Spleen (tissue), 7 donors: ENCODE results near the gene TBL1X.

Experiments used
- CTCF ChIP-seq, 11 experiments: fragments of 200-600 bp in 7 of 11; fragments of 450-650 bp in 4 of 11; sonication (generic) in 4 of 11; IDR thresholded peaks in 8 of 11; conservative IDR thresholded peaks in 3 of 11; 1 replicate in 7 of 11; 2 replicates in 4 of 11; pipeline versions ENCODE4 v1.4.0 to v1.8.0; 2016 to 2021; ENCODE audit warnings: antibody characterized with exemption in 11 of 11, inconsistent platforms in 4 of 11, mild to moderate bottlenecking in 1 of 11
- POLR2A ChIP-seq, 3 donors: fragments of 450-650 bp; IDR thresholded peaks; one replicate each; pipeline ENCODE4 v1.5.1; 2017; ENCODE audit warnings: antibody characterized with exemption in 3 of 3, mild to moderate bottlenecking in 1 of 3
- POLR2AphosphoS5 ChIP-seq, 3 donors: sonication (generic); formaldehyde crosslinking; IDR thresholded peaks; one replicate each; pipeline ENCODE4 v1.5.1; 2017; ENCODE audit warnings: antibody characterized with exemption in 3 of 3
- donor health status: DM: no; HTN: no; CAD: no; lungs with moderate emphysema.
- donor health status: DM: no; HTN: no; CAD: no.
- donor health status: DM: no; HTN: no; CAD: no.

- TF ChIP-seq CTCF (IDR thresholded peaks at IDR 0.05 in 8 of 11, conservative IDR thresholded peaks at IDR 0.05 in 3 of 11) (no peak), POLR2AphosphoS5 (IDR thresholded peaks at IDR 0.05) (no peak), POLR2A (IDR thresholded peaks at IDR 0.05) (no peak)
These were observed 320.5 kb downstream of the TBL1X start for GRCh38 chrX:9785254-9785943.
